OCI-LY1 (cell line): ENCODE data around the gene SLC4A5.

Experiments
- H2AFZ ChIP-seq: fragments of 200-600 bp; sonication (generic), shearing (Covaris generic); 2 replicates; pipeline ENCODE4 v1.6.0; 2014; ENCODE audit warnings: antibody characterized with exemption, mild to moderate bottlenecking, low read length
- H3F3A ChIP-seq: fragments of 200-600 bp; sonication (generic), shearing (Covaris generic); 2 replicates; pipeline ENCODE4 v1.6.0; 2014; ENCODE audit warnings: mild to moderate bottlenecking, antibody characterized with exemption, low read length, moderate library complexity; ENCODE audit not compliant: insufficient read depth
- H3K27ac ChIP-seq: fragments of 200-600 bp; sonication (generic); 2 replicates; pipeline ENCODE4 v1.5.1; 2014; ENCODE audit warnings: low read length, mixed run types, mild to moderate bottlenecking, low read depth; ENCODE audit not compliant: poor library complexity, severe bottlenecking
- H3K27me3 ChIP-seq: fragments of 200-600 bp; sonication (generic); 2 replicates; pipeline ENCODE4 v1.6.0; 2014; ENCODE audit warnings: antibody characterized with exemption, mild to moderate bottlenecking, low read length, moderate library complexity; ENCODE audit not compliant: insufficient read depth
- H3K36me3 ChIP-seq: fragments of 200-600 bp; sonication (generic); 2 replicates; pipeline ENCODE4 v1.6.1; 2014; ENCODE audit warnings: mild to moderate bottlenecking, antibody characterized with exemption, low read length, moderate library complexity, mixed read lengths; ENCODE audit not compliant: insufficient read depth
- H3K4me1 ChIP-seq: fragments of 200-600 bp; sonication (generic); 2 replicates; pipeline ENCODE4 v1.5.1; 2014; ENCODE audit warnings: mild to moderate bottlenecking, low read length, moderate library complexity; ENCODE audit not compliant: insufficient read depth, severe bottlenecking
- H3K4me2 ChIP-seq: fragments of 200-600 bp; sonication (generic), shearing (Covaris generic); 2 replicates; pipeline ENCODE4 v1.6.1; 2014; ENCODE audit warnings: low read length
- H3K4me3 ChIP-seq: fragments of 200-600 bp; sonication (generic); 2 replicates; pipeline ENCODE4 v1.5.1; 2014; ENCODE audit warnings: low read length, low read depth, mild to moderate bottlenecking, mixed read lengths; ENCODE audit not compliant: poor library complexity, severe bottlenecking
- H3K79me2 ChIP-seq: fragments of 200-600 bp; shearing (Covaris generic); 2 replicates; pipeline ENCODE4 v1.6.1; 2016; ENCODE audit warnings: mixed run types, low read length, mixed read lengths; ENCODE audit not compliant: insufficient read depth
- H3K9ac ChIP-seq: fragments of 200-600 bp; sonication (generic), shearing (Covaris generic); 2 replicates; pipeline ENCODE4 v1.6.1; 2014; ENCODE audit warnings: mild to moderate bottlenecking, low read length, mixed read lengths
- H3K9me2 ChIP-seq: fragments of 200-600 bp; sonication (generic), shearing (Covaris generic); 2 replicates; pipeline ENCODE4 v1.6.1; 2014; ENCODE audit warnings: low read depth, mild to moderate bottlenecking, low read length, mixed read lengths
- H3K9me3 ChIP-seq: fragments of 200-600 bp; shearing (Covaris generic); 2 replicates; pipeline ENCODE4 v1.6.1; 2014; ENCODE audit warnings: low read length, mixed read lengths
- H4K20me1 ChIP-seq: fragments of 200-600 bp; sonication (generic), shearing (Covaris generic); 2 replicates; pipeline ENCODE4 v1.6.0; 2016; ENCODE audit warnings: mild to moderate bottlenecking, low read length; ENCODE audit not compliant: insufficient read depth
- CTCF ChIP-seq: fragments of 200-600 bp; sonication (generic), shearing (Covaris generic); IDR thresholded peaks from 2 replicates; pipeline ENCODE4 v1.5.1; 2017; ENCODE audit warnings: mild to moderate bottlenecking, antibody characterized with exemption, low read length, moderate library complexity, mixed read lengths
- EZH2 ChIP-seq: fragments of 200-600 bp; sonication (generic), shearing (Covaris generic); IDR thresholded peaks from 2 replicates; pipeline ENCODE4 v1.8.0; 2017; ENCODE audit warnings: borderline replicate concordance, mixed run types, mild to moderate bottlenecking, antibody characterized with exemption, low read length, moderate library complexity, mixed read lengths

Gene SLC4A5

DNA sequence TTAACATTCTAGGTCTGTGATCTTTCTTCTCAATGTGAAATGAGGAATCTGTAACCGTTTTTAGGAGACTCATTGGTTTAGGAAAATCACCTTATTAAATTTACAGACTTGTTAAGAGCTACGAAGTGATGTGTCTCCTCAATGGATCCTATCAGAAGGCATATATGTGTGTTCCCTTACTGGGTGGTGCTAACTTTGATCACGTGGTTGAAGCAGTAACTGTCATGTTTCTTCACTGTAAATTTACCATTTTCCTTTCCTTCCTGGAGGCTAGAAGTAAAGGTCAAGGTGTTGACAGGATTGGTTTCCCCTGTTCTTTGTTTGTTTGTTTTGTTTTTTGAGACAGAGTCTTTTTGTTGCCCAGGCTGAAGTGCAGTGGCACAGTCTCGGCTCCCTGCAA is 146.2 kb downstream of the SLC4A5 start:
- H2AFZ ChIP-seq, result peak overlapping the region; percentile 50; the same call in 1 of the 2 replicates
- no peak for TF ChIP-seq CTCF
- no peak for TF ChIP-seq EZH2
- H3K4me2 ChIP-seq, result no peak overlapping the region

GRCh38 chr2:74194799-74195198 is 148.4 kb downstream of the SLC4A5 start:
- TF ChIP-seq CTCF, result no peak
- no peak for TF ChIP-seq EZH2
- no peaks in the 10 kb centered on the region for H3K9me3 ChIP-seq
- H3K27me3 ChIP-seq, result no peaks in the 10 kb centered on the region
- H3K4me3 ChIP-seq, result no peak overlapping the region
- H3K4me2 ChIP-seq, result no peak overlapping the region
- H4K20me1 ChIP-seq, result no peaks in the 10 kb centered on the region
- H3K36me3 ChIP-seq, result peaks cover 6% of the 10 kb centered on the region; the same call in 1 of the 2 replicates
- peaks cover 8% of the 10 kb centered on the region for H3K79me2 ChIP-seq
- H3F3A ChIP-seq, result no peaks in the 10 kb centered on the region
- no peak overlapping the region for H2AFZ ChIP-seq
- no peak overlapping the region for H3K9ac ChIP-seq
- no peak overlapping the region for H3K27ac ChIP-seq
- peaks cover 38% of the 10 kb centered on the region for H3K4me1 ChIP-seq
- no peaks in the 10 kb centered on the region for H3K9me2 ChIP-seq

More for the DNA sequence above, 146.2 kb downstream of the SLC4A5 start:
- Histone ChIP-seq H3F3A (no peaks in the 10 kb centered on the region), H3K9ac (no peak overlapping the region), H3K36me3 (peaks cover 26% of the 10 kb centered on the region), H3K79me2 (peaks cover 30% of the 10 kb centered on the region), H3K4me3 (no peak overlapping the region), H4K20me1 (no peaks in the 10 kb centered on the region), H3K9me3 (no peaks in the 10 kb centered on the region), H3K9me2 (no peaks in the 10 kb centered on the region), H3K27me3 (no peaks in the 10 kb centered on the region), H3K27ac (peak overlapping the region; percentile 34), H3K4me1 (peaks cover 46% of the 10 kb centered on the region)

GRCh38 chr2:74191596-74192380 is 151.4 kb downstream of the SLC4A5 start:
- peak overlapping the region; percentile 55 for H3K27ac ChIP-seq
- no peaks in the 10 kb centered on the region for H3K9me3 ChIP-seq
- H3K4me3 ChIP-seq, result no peak overlapping the region
- H2AFZ ChIP-seq, result peak overlapping the region; percentile 56; the same call in 1 of the 2 replicates
- peak overlapping the region; percentile 10; the same call in 1 of the 2 replicates for H3K9ac ChIP-seq
- H3F3A ChIP-seq, result no peaks in the 10 kb centered on the region
- TF ChIP-seq EZH2, result no peak
- no peak for TF ChIP-seq CTCF
- no peaks in the 10 kb centered on the region for H3K9me2 ChIP-seq
- H3K4me1 ChIP-seq, result peaks cover 30% of the 10 kb centered on the region
- peak overlapping the region; percentile 31; the same call in 1 of the 2 replicates for H3K4me2 ChIP-seq
- no peaks in the 10 kb centered on the region for H3K36me3 ChIP-seq
- no peaks in the 10 kb centered on the region for H3K27me3 ChIP-seq
- H3K79me2 ChIP-seq, result no peaks in the 10 kb centered on the region
- no peaks in the 10 kb centered on the region for H4K20me1 ChIP-seq
